ENCODE data around the gene ECSIT.
A peak's percentile ranks its signal among the peaks of the same experiment; 100 is the strongest.

The ECSIT gene

DNA sequence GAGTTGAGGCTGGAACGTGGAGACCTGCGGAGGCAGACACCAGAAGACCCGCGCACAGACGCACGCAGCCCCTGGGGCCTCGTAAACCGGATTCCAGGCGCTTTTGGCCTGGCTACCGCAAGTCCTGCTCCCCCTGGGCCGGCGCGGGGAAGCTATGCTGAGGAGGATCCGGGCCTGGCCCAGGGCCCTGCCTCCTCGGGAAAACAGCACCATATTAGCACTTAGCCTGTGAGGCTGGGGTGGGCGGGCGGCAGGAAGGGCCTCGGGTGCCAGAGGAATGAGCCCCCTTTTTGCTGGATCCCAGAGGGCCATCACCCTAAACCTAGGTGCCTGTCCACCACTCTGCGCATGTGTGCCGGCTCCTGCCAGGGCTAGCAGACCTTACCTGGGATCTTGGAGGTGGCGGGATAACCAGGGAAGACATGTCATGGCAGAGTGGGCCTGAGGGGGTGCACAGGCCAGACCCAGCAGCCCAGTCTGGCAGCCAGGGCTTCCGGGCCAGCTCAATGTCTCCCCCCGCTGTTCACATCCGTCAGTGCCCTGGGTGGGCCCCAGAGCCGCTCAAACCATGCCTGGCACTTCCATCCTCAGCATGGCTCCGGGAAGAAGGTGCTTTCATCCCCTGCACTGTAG lies 22.8 kb upstream of the ECSIT start:
- no peak for DNase-seq (ENCODE audit: low read depth, low spot score)

DNA sequence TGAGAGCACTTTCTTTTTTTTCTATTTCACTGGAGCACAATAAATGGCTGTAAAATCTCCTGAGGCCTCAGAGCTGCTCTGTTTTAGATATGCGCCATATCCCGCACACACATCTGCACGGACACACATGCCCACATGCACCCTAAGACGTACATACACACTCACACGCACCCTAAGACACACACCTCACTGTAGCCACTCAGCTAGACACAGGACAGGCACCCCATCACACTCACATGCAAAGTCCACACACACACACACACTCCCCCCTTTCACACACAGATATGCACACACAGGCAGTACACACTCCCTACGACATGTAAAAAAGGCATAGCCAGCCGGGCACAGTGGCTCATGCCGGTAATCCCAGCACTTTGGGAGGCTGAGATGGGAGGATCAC lies 21.3 kb upstream of the ECSIT start:
- DNase-seq (ENCODE audit: low read depth, low spot score): no peak

DNA sequence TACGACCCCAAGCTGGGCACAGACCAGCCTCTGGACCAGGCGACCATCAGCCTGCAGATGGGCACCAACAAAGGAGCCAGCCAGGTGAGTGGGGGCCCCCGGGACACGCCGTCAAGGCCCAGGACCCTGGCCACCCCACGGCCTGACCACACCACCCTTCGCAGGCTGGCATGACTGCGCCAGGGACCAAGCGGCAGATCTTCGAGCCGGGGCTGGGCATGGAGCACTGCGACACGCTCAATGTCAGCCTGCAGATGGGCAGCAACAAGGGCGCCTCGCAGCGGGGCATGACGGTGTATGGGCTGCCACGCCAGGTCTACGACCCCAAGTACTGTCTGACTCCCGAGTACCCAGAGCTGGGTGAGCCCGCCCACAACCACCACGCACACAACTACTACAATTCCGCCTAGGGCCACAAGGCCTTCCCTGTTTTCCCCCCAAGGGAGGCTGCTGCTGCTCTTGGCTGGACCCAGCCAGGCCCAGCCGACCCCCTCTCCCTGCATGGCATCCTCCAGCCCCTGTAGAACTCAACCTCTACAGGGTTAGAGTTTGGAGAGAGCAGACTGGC lies 20.5 kb upstream of the ECSIT start:
- DNase-seq (ENCODE audit: low read depth, low spot score): no peak

DNA sequence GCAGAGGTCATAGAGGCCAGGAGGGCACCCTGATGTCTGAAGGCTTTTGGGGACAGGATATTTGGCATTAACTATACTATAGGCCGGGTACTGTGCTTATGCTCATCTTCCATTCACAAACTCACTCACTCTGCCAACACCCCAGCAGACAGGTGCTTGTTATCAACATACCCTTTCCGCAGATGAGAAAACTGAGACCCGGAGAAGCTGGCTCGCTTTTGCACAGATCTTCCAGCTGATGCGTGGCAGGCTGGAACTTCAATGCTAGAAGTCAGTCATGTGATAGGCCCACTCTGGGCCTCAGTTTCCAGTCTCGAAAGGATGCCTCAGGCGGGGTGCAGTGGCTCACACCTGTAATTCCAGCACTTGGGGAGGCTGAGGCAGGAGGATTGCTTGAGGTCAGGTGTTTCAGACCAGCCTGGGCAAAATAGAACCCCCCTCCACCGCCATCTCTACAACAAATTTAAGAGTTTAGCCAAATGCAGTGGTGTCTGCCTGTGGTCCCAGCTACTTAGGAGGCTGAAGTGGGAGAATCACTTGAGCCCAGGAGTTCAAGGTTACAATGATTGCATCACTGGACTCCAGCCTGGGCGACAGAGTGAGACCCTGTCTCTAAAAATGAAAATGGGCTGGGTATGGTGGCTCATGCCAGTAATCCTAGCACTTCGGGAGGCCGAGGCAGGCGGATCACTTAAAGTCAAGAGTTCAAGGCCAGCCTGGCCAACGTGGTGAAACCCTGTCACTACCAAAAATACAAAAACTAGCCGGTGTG lies 19.2 kb upstream of the ECSIT start:
- DNase-seq (ENCODE audit: low read depth, low spot score): no peak

DNA sequence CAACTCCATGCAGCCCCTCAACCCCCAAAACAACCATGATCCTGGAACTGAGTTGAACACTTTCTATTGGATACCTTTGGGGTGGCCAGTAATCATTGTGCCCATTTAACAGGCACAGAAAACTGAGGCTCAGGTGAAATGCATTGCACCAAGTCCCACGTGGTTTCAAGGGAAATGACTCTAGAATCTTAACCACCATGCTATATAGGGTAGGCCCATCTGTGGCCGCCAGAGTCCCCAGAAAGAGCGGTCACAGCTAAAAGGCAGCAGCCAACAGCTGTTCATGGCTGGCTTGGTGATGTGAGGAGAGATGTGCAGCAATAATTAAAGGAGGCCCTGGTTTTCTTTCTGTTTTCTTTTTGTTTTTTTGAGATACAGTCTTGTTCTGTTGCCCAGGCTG lies 12.3 kb upstream of the ECSIT start:
- no peak for DNase-seq (ENCODE audit: low read depth, low spot score)

DNA sequence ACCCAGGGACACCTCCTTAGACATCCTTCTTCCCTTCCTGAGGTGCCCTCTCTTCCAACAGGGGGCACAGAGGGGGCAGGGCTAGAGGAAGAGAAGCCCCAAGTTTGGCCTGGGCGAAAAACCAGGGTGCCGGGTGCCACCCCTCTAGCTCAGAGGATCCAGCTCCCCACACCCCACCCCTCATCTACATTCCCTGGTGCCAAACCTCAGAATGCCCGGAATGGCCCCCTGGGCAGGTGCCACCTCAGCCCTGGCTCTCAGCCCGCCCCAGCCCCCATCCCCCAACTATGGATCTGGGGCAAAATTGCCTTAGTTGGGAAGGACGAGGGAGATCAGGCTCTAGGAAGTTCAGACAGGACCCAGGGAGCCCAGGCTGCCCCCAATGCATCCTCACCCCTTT lies 11.7 kb upstream of the ECSIT start:
- DNase-seq (ENCODE audit: low read depth, low spot score): no peak

DNA sequence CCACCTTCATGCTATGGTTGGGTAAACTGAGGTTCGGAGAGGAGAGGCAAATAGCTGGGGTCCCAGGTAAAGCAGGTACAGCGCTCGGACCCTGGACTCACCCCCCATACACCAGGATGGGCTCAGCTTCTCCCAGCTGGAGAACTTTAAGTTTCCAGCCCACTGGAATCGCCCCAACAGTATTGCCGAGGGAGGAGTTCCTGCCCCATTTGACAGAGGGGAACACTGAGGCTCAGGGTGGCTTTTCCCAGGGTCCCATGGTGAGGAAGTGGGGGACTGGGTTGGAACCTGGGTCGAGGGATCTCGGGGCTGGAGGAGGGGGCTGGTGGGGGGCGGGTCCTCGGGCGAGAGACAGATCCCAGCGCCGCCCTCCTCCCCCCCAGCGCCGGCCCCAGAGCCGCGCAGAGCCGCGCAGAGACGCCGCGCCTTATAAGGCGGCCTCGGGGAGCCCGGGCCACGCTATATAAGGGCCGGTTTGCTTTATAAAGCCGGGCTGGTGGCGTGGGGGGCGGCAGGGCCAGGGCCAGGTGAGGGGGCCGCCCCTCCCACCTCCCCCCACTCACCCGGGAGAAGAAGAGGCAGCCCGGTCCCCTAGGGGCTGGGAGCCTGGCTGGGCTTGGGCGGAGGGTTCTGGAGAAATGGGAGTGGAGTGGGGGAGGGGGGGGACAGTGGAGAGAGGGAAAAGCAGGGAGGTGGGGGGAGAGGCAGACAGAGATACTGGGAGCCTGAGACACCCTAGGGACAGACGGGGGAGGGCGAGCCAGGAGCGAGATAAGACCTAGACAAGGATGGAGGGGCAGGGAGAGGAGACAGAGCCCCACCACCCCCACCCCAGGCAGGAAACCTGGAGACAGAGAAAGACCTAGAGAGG lies 10.8 kb upstream of the ECSIT start:
- DNase-seq (ENCODE audit: low read depth, low spot score): no peak

DNA sequence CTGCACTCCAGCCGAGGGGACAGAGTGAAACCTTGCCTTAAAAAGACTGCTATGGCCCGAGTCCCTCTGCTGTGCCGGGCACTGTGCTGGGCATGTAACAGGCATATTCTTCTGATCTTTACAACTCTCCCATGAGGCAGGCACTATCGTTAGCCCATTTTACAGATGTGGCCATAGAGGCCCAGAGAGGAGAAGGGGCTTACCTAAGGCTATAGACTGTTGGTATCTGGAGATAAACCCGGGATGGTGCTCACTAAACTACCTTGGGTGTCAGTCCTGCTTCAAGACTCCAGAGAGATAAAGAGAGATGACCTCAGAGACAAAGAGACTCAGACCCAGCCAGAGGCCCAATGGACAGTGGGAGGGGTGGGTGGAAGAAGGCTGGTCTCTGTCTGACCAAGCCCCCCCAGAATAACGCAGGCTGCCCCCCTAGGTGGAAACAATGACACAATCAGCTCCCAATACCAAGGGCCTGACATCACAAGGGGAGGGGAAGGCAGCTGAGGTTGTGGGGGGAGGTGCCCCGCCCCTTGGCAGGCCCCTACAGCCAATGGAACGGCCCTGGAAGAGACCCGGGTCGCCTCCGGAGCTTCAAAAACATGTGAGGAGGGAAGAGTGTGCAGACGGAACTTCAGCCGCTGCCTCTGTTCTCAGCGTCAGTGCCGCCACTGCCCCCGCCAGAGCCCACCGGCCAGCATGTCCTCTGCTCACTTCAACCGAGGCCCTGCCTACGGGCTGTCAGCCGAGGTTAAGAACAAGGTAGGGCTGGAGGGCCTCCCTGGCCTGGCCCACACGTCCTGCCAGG lies 9.5 kb upstream of the ECSIT start, which contains the start of gene CNN1:
Gene CNN1, plus strand, starts transcription at position 620 of the 805 bp plus-strand sequence. Its CDS starts 77 bp downstream, at position 697.
- DNase-seq (ENCODE audit: low read depth, low spot score): no peak

DNA sequence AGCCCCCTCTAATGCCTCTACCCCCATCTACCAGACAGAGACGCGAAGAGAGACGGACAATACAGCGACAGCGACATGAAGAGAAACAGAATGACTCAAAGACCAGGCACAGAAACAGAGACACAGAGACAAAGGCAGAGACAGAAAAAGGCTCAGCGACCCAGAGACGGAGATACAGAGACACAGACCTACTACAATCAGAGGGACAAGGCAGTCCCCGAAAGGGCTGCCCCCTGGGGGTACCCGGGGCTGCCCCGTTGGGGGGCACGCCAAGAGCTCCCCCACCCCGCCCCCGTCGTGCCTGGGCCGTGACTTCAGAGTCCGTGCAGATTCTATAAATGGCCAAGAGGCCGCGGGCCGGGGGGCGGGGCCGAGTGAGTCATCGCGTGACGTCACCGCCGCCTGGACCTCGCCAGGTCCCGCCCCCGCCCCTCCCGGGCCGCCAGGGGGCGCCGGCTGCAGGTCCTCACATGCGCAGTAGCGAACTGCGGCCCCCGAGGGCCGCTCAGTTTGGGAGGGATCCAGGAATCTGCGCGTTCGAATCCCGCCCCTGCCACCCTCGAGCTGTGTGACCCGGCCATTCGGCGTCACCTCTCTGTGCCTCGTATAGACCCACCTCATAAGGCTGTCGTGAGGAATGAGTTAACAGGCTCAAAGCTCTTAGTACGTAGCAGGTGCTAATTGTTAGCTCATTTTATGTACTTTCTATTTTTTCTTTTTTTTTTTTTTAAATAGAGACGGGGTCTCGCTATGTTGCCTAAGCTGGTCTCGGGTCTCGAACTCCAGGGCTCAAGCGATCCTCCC lies 7.1 kb upstream of the ECSIT start:
- peak; percentile 74 for DNase-seq (ENCODE audit: low read depth, low spot score)

DNA sequence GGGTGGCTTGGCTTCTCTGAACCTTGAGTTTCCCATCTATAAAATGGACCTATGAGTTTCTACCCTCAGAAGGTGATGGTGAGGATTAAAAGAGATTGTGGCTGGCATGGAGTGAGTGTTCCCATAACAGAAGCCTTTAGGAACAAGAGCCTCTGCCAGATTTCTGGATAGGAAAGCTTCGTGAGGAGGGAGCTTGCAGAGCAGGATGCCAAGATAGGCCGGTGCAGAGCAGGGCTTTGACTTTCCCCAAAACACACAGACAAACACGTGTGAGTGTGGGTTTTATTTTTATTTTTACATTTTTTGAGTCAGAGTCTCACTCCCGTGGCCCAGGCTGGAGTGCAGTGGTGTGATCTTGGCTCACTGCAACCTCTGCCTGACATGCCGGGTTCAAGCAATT lies 6.0 kb upstream of the ECSIT start:
- DNase-seq (ENCODE audit: low read depth, low spot score): no peak

DNA sequence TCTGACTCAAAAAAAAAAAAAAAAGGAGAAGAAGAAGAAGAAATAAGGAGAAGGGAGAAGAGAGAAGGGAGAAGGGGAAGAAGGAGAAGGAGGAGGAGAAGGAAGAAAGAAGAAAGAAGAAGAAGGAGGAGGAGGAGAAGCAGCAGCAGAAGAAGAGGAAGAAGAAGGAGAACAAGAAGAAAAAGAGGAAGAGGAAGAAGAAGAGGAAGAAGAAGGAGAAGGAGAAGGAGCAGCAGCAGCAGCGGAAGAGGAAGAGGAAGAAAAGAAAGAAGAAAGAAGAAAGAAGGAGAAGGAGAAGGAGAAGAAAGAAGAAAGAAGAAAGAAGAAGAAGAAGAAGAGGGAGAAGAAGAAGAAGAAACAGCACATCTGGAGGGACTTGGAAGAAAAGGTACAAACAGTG lies 5.6 kb upstream of the ECSIT start:
- no peak for DNase-seq (ENCODE audit: low read depth, low spot score)

DNA sequence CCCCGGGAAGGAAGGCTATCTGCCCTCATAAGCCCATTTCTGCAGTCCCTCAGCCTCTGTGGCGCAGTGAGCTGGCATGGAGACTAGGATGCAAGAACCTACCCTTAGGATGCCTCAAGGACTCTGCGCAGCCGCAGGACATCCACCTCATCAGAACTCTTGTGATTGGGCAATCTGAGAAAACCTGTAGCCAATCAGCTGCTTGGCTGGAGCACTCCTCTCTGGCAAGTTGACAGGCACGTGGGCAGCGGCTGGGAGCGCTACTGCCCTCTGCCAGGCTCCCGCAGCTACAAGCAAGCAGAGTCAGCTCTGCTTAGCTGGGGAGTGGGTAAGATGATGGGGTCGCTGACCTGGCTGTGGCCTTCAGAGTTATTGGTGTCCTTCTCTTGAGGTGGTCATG lies 1.5 kb upstream of the ECSIT start:
- DNase-seq (ENCODE audit: low read depth, low spot score): no peak

DNA sequence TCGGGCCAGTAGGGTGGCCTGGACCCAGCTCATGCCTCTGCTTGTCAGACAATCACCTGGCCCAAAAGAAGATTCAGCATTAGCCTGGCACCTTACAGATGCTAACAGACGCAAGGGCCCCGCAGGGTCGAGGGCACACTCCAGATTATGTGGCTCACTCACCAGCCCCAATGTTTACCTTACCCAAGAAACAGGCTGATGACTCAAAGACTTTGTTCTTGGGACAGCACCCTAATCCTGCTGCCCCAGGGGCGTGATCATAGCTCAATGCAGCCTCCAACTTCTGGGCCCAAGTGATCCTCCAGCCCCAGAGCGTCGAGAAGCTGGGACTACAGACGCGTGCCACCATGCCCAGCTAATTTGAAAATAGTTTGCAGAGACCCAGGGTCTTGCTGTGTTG lies 9.8 kb downstream of the ECSIT start:
- DNase-seq (ENCODE audit: low read depth, low spot score): no peak

DNA sequence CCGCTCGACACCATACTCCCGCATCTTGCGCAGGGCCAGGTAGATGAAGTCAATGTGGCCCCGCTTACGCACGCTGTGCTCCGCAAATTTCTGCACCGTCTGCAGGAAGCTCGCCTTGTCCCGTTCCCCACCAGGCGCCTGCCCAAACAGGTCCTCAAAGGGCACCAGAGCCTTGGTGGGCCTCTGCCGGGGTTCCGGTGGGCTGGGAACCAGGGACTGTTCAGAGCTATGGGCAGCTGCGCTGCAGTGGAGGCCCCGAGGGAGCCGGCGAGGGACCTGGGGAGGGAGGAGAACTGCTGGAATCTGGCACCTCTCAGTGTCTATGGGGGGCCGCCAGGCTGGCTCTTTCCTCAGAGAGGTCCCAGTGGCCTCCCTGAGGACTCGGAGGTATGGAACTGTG lies 15.0 kb downstream of the ECSIT start:
- no peak for DNase-seq (ENCODE audit: low read depth, low spot score)

DNA sequence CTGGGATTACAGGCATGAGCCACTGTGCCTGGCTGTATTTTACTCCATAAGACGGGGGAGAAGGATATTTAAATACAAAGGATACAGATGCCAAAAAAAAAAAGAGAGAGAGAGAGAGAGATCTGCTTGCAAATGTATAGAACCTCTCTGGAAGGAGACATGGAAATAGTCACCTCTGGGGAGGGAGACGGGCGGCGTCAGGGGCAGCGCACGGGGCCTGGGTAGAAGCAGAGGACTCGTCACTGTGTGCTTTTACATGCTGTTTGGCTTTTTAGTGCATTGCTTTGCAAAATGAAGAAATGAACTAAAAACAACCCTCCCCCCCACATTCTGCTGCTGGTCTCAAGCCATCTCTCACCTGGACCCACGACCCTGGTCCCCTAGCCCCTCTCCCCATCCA lies 18.5 kb downstream of the ECSIT start:
- DNase-seq (ENCODE audit: low read depth, low spot score): no peak

DNA sequence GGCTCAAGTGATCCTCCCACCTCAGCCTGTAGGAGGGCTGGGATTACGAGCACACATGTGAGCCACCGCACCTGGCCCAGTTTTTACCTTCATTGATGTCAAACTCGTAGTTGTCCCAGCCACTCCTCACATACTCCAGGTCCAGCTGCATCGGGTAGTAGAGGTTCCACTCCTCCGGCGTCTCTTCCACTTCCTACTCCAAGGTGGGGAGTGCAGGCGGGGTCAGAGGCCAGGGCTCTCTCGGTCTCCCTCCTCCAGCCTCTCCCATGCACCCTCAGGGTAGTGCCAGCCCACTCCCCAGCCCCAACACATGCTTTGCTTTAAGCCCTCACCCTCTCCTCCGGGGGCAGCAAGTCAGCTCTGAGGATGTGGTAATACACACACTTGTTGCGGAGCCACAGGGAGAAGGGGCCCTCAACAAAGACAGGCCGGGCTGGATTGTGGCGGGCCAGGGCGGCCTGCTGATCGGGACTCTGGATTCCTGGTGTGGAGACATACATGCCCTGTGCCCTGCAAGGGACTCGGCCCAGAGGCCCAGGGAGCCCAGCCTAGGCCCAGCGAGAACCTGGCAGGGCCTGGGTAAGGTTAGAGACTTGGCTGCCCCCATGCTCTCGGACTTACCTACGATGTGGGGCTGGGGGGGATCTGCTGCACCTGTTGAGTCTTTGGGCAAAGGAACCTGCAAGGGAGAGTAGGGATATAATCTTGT lies 21.4 kb downstream of the ECSIT start:
- DNase-seq (ENCODE audit: low read depth, low spot score): no peak

DNA sequence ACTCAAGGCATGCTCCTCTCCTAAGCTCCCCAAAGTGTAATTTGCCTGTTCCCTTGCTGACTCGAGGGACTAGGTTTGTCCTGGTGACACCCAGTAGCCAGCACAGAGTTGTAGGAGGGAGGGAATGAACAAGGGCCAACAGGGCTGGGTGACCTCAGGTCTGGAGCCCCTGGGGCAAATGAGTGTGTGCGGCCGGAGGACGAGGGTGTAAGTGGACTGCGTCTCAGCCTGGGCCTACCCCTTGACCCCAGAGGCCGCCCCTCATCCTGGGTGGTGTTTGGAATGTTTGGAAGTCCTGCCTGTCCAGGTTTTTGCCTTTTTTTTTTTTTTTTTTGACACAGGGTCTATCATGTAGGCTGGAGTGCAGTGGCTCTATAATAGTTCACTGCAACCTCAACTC lies 22.0 kb downstream of the ECSIT start:
- DNase-seq (ENCODE audit: low read depth, low spot score): no peak

DNA sequence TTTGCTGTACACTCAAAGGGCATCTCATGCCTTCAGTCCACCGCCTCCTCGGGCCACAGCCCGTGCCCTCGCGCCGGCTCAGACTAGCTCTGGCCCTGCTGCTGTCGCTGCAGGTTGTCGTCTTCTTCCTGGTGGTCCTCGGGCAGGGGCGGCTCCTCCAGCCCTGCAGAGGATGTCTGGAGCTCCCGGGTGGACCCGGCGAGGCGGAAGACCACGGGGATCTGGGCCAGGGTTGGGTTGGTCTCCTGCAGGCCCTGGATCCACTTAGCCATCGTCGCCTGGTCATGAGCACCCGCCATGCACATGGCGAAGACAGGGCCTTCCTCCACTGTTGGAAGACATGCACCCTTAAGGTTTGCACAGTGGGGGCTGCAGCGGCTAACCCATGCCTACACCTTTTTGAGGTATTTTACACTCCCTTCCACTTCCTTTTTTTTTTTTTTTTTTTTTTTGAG lies 22.8 kb downstream of the ECSIT start:
- DNase-seq (ENCODE audit: low read depth, low spot score): no peak

DNA sequence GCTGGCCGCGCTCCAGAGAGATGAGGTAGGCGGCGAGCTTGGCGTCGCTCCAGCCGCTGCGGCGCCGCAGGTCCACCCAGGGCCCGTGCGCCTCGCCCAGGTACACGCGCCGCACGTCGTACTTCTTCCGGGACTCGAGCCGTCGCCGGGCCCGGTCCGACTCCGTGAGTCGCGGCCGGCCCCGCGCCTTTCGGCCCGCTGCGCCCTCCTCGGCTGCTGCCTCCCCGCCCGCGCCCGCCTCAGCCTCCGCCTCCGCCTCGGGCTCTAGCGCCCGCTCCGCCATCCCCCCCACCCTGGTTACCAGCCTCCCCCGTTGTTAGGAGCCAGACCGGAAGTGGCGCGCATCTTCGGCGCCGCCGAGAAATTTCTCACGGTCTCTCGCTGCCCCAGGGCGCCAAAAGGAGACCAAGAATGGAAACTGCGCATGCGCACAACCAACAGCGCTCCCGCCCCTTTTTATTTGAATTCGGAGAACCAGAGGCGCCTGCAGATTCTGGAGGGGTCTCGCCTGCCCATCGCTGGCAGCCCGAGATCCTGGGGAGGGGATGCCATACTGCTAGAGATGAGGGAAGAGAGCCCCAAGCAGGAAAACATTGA lies 23.3 kb downstream of the ECSIT start, which contains the start of gene ZNF653:
Gene ZNF653, minus strand, starts transcription at position 336 of the 597 bp plus-strand sequence. Its CDS starts 53 bp downstream, at position 283.
- peak; percentile 90 for DNase-seq (ENCODE audit: low read depth, low spot score)
